ENCODE measurements around the gene ZNF74. TPM values are rescaled to one million over a fixed set of nuclear protein-coding genes. Genes with fewer than 3 reads are reported as not detected.

The ZNF74 gene
- total and polyA plus RNA-seq, 8 donors = 5.0 to 9.1 (median 5.7) TPM

GRCh38 chr22:20438427-20438677, 44.4 kb downstream of the ZNF74 start:
- 39 to 47% methylated on average over 6 of the region's 6 CpGs for WGBS, 2 donors
- H3K4me3 ChIP-seq = peak overlapping the region in 2 of 4 donors; percentile 36 to 49

GRCh38 chr22:20438678-20439492, 44.9 kb downstream of the ZNF74 start:
- H3K9me3 ChIP-seq = no peaks in the 10 kb centered on the region
- ATAC-seq (peak in 3 of 4 donors; percentile 11 to 36 (median 33)), DNase-seq (peak in 1 of 6 donors; percentile 55), FAIRE-seq (no peak)
- peaks cover 0 to 4% (median 3%) of the 10 kb centered on the region in 3 donors for H3K4me1 ChIP-seq
- intact Hi-C loops (cut with DNase I) = no loop called here
- no peaks in the 10 kb centered on the region for H3K27me3 ChIP-seq
- no peak overlapping the region for H3K4me3 ChIP-seq
- no peak for TF ChIP-seq CTCF (IDR thresholded peaks at IDR 0.05)
- WGBS, 2 donors = 58 to 67% methylated on average over 13 of the region's 13 CpGs
- no peak overlapping the region for H3K27ac ChIP-seq
- H3K36me3 ChIP-seq = peaks cover 0 to 10% (median 0%) of the 10 kb centered on the region in 3 donors

More at GRCh38 chr22:20438427-20438677, 44.4 kb downstream of the ZNF74 start:
- Histone ChIP-seq H3K9me3 (no peaks in the 10 kb centered on the region), H3K36me3 (peaks cover 0 to 9% (median 0%) of the 10 kb centered on the region in 3 donors), H3K27me3 (no peaks in the 10 kb centered on the region), H3K4me1 (peaks cover 0 to 4% (median 3%) of the 10 kb centered on the region in 3 donors), H3K27ac (no peak overlapping the region)
- ATAC-seq = no peak
- no peak for FAIRE-seq
- no peak for TF ChIP-seq CTCF (IDR thresholded peaks at IDR 0.05)
- intact Hi-C loops (cut with DNase I) = no loop called here
- no peak for DNase-seq

GRCh38 chr22:20439556-20439927, 45.6 kb downstream of the ZNF74 start:
- intact Hi-C loops (cut with DNase I) = no loop called here

GRCh38 chr22:20439928-20440575, 46.1 kb downstream of the ZNF74 start:
- Histone ChIP-seq H3K27ac (no peak overlapping the region), H3K4me3 (no peak overlapping the region), H3K9me3 (no peaks in the 10 kb centered on the region), H3K36me3 (peaks cover 0 to 10% (median 4%) of the 10 kb centered on the region in 3 donors), H3K27me3 (no peaks in the 10 kb centered on the region), H3K4me1 (peaks cover 0 to 4% (median 3%) of the 10 kb centered on the region in 3 donors)
- DNase-seq (peak in 3 of 6 donors; percentile 11 to 43 (median 40)), ATAC-seq (no peak), FAIRE-seq (no peak)
- TF ChIP-seq CTCF (IDR thresholded peaks at IDR 0.05) = no peak
- 91 to 98% methylated on average over 4 to 5 of the region's 5 CpGs for WGBS, 2 donors
- intact Hi-C loops (cut with DNase I) = no loop called here

More at GRCh38 chr22:20439556-20439927, 45.6 kb downstream of the ZNF74 start:
- ATAC-seq = no peak
- H3K9me3 ChIP-seq = no peaks in the 10 kb centered on the region
- H3K36me3 ChIP-seq = peaks cover 0 to 10% (median 4%) of the 10 kb centered on the region in 3 donors
- no peak for DNase-seq
- H3K27me3 ChIP-seq = no peaks in the 10 kb centered on the region
- H3K4me1 ChIP-seq = peaks cover 0 to 4% (median 3%) of the 10 kb centered on the region in 3 donors
- no peak for TF ChIP-seq CTCF (IDR thresholded peaks at IDR 0.05)
- FAIRE-seq = no peak
- no peak overlapping the region for H3K27ac ChIP-seq
- no peak overlapping the region for H3K4me3 ChIP-seq
- 92 to 95% methylated on average over 4 of the region's 4 CpGs for WGBS, 2 donors
